OCI-M1 (cell line): ENCODE data around the gene PPP1CC.

Experiments
- DNase-seq: peaks from one replicate; lab custom pipeline; 2025; lab: John Stamatoyannopoulos, UW

PPP1CC gene

GRCh38 chr12:110687396-110688169, 55.1 kb downstream of the PPP1CC start:
- peak; percentile 29 for DNase-seq

DNA sequence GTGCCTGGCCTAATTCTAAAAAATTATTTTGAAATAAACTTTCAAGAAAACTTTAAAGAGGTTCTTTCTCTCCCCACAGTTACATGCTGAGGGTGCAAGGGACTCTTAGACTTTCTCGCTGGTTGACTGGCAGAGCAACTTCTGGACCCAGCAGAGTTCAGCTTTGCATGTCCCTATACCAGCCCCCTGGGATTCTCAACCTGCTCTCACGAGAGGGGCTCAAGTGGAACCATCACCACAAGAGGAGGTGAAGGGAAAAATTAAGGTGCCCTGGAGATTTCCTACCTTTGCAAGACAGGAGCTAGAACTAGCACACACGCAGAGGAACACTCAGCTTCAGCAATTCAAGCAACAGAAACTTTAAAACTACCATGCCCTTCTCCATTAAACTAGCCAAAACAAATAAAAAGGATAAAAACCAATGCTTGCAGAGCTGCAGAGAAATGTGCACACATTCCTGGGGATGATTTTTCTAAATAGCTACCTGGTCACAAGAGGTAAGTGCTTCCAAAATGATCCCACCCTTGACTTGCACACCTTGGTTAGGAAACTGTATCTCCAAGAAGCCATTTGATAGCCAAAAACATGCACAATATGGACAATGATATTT, 56.3 kb downstream of the PPP1CC start:
- DNase-seq: no peak

- no peak for DNase-seq
Measured at GRCh38 chr12:110684312-110684836, 58.3 kb downstream of the PPP1CC start.

GRCh38 chr12:110683888-110684287, 58.8 kb downstream of the PPP1CC start:
- no peak for DNase-seq

DNA sequence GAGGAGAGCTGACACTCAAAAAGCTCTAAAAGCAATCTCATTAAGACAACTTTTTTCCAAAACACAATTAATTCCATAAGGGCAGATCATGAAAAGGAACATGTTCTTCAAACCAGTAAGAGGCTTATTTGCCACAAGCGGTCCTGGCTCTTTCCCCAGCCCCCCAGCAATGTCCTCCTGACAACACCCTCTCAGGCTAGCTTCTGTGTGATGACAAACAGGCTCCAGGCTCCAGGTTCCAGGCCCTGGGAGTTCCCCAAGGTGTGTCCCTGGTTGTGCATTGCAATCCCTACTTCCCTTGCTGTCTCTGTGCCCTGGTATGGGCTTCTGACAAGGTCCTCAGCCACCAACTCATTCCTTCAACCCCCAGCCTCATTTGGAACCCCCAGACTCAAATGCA, 62.7 kb downstream of the PPP1CC start:
- DNase-seq: no peak

DNA sequence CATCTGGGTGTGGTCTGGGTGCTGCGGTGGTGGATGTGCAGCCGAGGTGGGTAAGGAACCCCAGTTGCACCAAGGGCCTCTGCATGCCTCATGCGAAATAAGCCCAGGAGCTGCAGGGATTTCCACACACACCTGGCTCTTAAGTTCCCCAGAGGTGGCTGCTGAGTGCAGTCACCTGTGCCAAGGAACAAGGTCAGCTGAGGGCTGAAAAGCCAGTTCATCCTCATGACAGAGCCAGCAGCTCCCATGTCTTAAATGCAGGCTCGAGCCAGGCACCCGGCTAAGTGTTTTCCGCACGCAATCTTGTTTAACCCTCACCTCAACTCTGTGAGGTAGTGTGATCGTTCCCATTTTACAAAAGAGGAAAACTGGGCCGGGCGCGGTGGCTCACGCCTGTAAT, 63.5 kb downstream of the PPP1CC start:
- no peak for DNase-seq

DNA sequence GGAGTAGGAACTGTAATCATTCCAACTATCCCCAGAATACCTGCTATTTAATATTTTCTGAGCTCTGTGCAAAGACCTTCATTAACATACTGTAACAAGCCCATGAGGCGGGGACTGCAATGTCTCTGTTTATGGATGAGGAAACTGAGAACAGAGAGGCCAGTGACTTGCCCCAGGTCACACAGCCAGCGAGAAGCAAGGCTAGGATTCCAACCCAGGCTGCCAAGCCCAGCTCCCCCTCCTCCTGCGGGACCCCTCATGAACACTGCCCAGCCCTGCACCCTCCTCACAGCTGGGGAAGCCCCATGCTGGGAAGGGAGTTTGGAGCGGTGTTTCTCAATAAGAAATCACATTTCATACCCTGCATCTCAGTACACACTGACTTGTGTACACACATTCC, 64.7 kb downstream of the PPP1CC start:
- DNase-seq: no peak

- DNase-seq: no peak
Measured at GRCh38 chr12:110677206-110677911, 65.3 kb downstream of the PPP1CC start.

DNA sequence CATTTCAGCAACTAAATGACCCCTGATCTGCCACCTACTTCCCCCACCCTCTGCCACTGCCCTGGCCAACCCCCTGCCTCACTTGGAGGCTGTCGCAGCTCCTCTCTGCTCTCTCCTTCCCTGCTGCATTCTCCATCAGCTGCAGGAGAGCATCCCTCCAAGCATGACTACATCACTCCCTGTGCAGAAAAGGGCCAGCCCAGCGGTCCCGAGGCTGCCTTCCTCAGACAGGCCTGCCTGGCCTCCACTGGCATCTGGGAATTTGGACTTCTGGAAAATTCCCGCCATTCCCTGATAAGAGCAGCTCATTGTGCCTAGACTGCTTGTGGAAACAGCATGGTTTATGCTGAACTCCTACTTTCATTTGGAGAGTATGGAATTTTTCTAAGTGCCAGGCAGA, 66.5 kb downstream of the PPP1CC start:
- DNase-seq: no peak

- DNase-seq: no peak
Measured at GRCh38 chr12:110670161-110670701, 72.5 kb downstream of the PPP1CC start.
